ENCODE data around the gene GAS7. TPM values are rescaled to one million over a fixed set of nuclear protein-coding genes. Genes with fewer than 3 reads are reported as not detected.

Gene GAS7
- total RNA-seq, 1 experiment from 2014 or later = 6.0 TPM

GRCh38 chr17:10034719-10035475 lies 163.5 kb downstream of the GAS7 start:
- H4K8ac ChIP-seq (replicated peaks; ENCODE audit: insufficient read length, low read depth, low read length) = no peak overlapping the region
- no peak overlapping the region for H2BK5ac ChIP-seq (ENCODE audit: insufficient read length, low read length)
- Mint-ChIP-seq H3K4me1 (peaks cover 13 to 14% of the 10 kb centered on the region in 2 experiments), H3K9me3 (no peaks in the 10 kb centered on the region), H3K27me3 (ENCODE audit: low read depth) (peaks cover 2% of the 10 kb centered on the region; the same call in 1 of the 2 replicates), H3K27ac (no peak overlapping the region; a peak in 2 of 7 replicates), H3K4me3 (no peak overlapping the region), H3K36me3 (ENCODE audit: insufficient read depth in 1 of 3, low read depth in 3 of 3) (no peaks in the 10 kb centered on the region; a peak in 1 of 7 replicates)
- H2BK20ac ChIP-seq (ENCODE audit: low read depth, low read length, poor library complexity, severe bottlenecking) = no peak overlapping the region
- DNase-seq = no peak
- no CpG with 5 or more reads among the region's 15 CpGs for WGBS (ENCODE audit: extremely low coverage, insufficient read length, low lambda C conversion rate)
- H3K23ac ChIP-seq (ENCODE audit: insufficient read length, low read depth, low read length) = no peak overlapping the region
- no peaks in the 10 kb centered on the region for H3K79me2 ChIP-seq (ENCODE audit: insufficient read depth, low read length)
- no peak overlapping the region; the same call in 1 of the 2 replicates for H3K14ac ChIP-seq (ENCODE audit: insufficient read depth, low read length)
- H2BK15ac ChIP-seq (ENCODE audit: low read depth, low read length) = no peak overlapping the region
- H2BK120ac ChIP-seq (ENCODE audit: low read depth, low read length, poor library complexity, severe bottlenecking) = no peak overlapping the region
- H3K27ac ChIP-seq (ENCODE audit: insufficient read length, low read depth, low read length) = no peak overlapping the region
- H3K23me2 ChIP-seq (ENCODE audit: insufficient read length, low read depth, low read length, poor library complexity, severe bottlenecking) = no peaks in the 10 kb centered on the region
- no peak overlapping the region for H4K91ac ChIP-seq (ENCODE audit: insufficient read length, low read depth, low read length)
- no peaks in the 10 kb centered on the region for H3K9me3 ChIP-seq (ENCODE audit: control insufficient read depth, low read depth, low read length)
- TF ChIP-seq CTCF (conservative IDR thresholded peaks at IDR 0.05) = no peak
- H3K9ac ChIP-seq (ENCODE audit: extremely low read depth, insufficient read length, low read length) = no peak overlapping the region
- no peak overlapping the region for H3K4ac ChIP-seq (ENCODE audit: low read depth, low read length)
- no peaks in the 10 kb centered on the region for H4K20me1 ChIP-seq (ENCODE audit: control insufficient read depth, insufficient read depth, insufficient read length)
- no peaks in the 10 kb centered on the region for H3K79me1 ChIP-seq (ENCODE audit: insufficient read depth, low read depth, low read length, poor library complexity, severe bottlenecking)
- H2BK12ac ChIP-seq (ENCODE audit: insufficient read length, low read depth, low read length) = no peak overlapping the region
- no peaks in the 10 kb centered on the region for H3K27me3 ChIP-seq (ENCODE audit: insufficient read depth, low read length)
- no peak overlapping the region for H2AK5ac ChIP-seq (ENCODE audit: insufficient read length, low read length)
- H4K5ac ChIP-seq (ENCODE audit: insufficient read length, low read depth, low read length) = no peak overlapping the region
- H3K56ac ChIP-seq (ENCODE audit: insufficient read length, low read depth, low read length) = no peak overlapping the region
- H2AFZ ChIP-seq (ENCODE audit: low read length) = no peak overlapping the region
- no peak overlapping the region for H3K4me2 ChIP-seq (ENCODE audit: insufficient read depth, insufficient read length, low read length)
- H3T11ph ChIP-seq (ENCODE audit: low read length) = no peak overlapping the region
- no peak overlapping the region for H3K18ac ChIP-seq (ENCODE audit: insufficient read length, low read depth, low read length)
- H3K4me1 ChIP-seq (ENCODE audit: insufficient read depth, low read length) = 0 out of 2 replicates have a peak, but pooled peaks cover 2% of the 10 kb centered on the region
